ENCODE results near the gene ECE1.

GRCh38 chr1:21283524-21283923 is 6.7 kb downstream of the ECE1 start:
- TF ChIP-seq CTCF (IDR thresholded peaks at IDR 0.05) = no peak
- no peak for TF ChIP-seq POLR2A (IDR thresholded peaks at IDR 0.05)
